Tracheal epithelial cell (primary cell): ENCODE measurements around the gene PPID. TPM values are rescaled to one million over a fixed set of nuclear protein-coding genes. Genes with fewer than 3 reads are reported as not detected.

ENCODE experiments used
- total RNA-seq: library from RNA; depleted of rRNA; stranded (reverse); fragments of >200 nt; gene quantifications from 2 replicates; pipeline ENCODE4 v1.2.1, GENCODE V29; 2014

The PPID gene
- 17.7 and 34.5 TPM in 2 replicates for total RNA-seq

GRCh38 chr4:158722917-158723793, at the start of gene PPID:
Gene PPID (minus strand): TSS chr4:158723396. CDS start chr4:158723288, 108 bp downstream.

GRCh38 chr4:158768555-158769174, 45.5 kb upstream of the PPID start, which contains the start of gene FNIP2:
Gene FNIP2 (plus strand): TSS chr4:158769026. CDS start chr4:158769213, 187 bp downstream.

GRCh38 chr4:158671915-158672806, 51.0 kb downstream of the PPID start, which contains the start of gene ETFDH:
Gene ETFDH (plus strand): TSS chr4:158672296. CDS start chr4:158672457, 161 bp downstream.

GRCh38 chr4:158671665-158671914, 51.6 kb downstream of the PPID start, which contains the start of gene C4orf46:
Gene C4orf46 (minus strand): TSS chr4:158671887. CDS start chr4:158671801, 86 bp downstream.

Other genes with a start within 250 kb of the PPID start
- gene RXFP1, start 201.5 kb downstream of the PPID start, total RNA-seq, result under 0.01 TPM in 1 of 2 replicates, not detected in the other
- 2.8 and 5.1 TPM in 2 replicates for gene C4orf46, start 51.5 kb downstream of the PPID start, total RNA-seq
- gene ETFDH, start 51.1 kb downstream of the PPID start, total RNA-seq, result 9.9 and 25.2 TPM in 2 replicates
- gene FNIP2, start 45.6 kb upstream of the PPID start, total RNA-seq, result 17.5 and 53.5 TPM in 2 replicates